GM04503 (cell line): ENCODE measurements around the gene TMEM26.

Experiments used
- DNase-seq: peaks from one replicate; pipeline ENCODE4 v3.0.0-alpha.2; 2012; ENCODE audit warnings: low read depth

TMEM26 gene

DNA sequence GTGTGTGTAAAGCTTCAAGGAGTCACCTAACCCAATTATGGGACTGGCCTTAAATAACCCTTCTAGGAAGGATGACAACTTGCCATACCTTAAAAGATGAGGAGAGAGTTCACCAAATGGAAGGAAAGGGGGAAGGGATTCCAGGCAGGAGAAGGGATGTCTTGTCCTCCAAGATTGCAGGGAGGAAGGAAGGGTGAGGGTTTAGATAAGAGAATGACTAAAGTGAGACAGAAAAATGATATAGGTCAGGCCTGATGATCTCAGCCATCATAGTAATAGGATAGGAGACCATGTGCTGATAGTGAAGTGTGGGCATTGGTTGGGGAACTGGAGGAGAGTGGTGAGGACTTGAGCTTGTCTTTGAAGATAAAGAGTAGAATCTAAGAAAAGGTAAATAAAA lies 7.7 kb upstream of the TMEM26 start:
- no peak for DNase-seq

DNA sequence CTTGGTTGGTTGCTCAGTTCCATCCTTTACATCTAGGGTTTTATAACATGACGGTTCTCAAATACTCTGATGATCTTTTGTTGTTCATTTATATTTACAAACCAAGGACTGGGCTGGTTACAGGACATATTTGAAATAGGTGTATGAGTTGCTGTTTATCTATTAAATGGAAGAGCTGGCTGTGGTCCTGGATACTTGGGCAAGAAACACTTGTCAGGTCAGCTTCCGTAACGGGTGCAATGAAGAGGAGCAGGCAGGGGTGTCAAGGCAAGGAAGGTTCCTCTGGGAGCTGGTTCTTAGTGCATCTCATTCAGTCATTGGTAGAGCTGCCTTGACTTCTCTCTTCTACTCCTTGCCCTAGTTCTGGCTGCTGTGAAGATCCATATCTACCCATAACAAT lies 4.8 kb upstream of the TMEM26 start:
- no peak for DNase-seq

DNA sequence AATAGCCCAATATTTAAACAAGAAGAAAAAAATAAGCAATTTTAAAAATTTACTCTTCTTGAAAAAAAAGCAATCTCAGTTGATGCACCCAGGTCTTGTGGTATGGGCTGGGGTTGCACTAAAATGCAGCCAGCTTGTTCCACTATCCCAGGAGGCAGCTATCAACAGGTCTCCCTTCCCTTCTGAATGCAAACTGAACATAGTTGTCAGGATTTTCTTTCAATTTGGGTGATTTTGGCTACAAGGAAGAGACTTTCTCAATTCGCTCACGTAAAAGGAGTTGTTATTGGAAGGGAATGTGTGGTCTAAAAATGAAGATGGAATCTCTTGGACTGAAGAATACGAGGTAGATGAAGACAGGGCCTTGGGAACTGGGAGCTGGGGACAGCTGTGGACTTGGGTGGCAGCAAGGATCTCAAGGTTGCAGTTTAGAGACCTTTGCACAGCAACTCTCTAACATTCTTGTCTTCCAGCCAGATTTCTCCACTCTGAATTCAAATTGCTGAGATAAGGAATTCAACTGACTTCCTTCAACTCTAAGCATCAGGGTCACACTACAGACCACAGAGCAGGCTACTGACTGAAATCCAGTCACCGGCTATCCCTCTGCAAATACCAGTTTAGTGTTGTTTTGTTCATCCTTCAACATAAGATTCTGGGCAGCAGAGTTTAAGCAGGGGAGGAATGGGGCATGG lies 3.1 kb upstream of the TMEM26 start:
- no peak for DNase-seq

DNA sequence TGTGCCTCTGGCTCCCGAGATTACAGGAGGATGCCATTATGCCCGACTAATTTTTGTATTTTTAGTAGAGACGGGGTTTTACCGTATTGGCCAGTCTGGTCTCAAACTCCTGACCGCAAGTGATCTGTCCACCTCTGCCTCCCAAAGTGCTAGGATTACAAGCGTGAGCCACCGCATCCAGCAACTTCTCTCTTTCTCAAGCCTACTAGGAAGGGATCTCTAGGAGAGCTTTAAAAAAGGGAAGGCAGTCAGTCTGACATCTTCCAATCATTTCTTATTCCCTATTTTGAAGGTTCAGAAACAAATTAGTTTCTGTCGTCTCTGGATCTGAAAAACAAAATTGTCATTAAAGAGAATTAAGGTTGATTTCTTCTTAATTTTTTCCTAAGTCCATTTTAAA lies 2.5 kb upstream of the TMEM26 start:
- no peak for DNase-seq

DNA sequence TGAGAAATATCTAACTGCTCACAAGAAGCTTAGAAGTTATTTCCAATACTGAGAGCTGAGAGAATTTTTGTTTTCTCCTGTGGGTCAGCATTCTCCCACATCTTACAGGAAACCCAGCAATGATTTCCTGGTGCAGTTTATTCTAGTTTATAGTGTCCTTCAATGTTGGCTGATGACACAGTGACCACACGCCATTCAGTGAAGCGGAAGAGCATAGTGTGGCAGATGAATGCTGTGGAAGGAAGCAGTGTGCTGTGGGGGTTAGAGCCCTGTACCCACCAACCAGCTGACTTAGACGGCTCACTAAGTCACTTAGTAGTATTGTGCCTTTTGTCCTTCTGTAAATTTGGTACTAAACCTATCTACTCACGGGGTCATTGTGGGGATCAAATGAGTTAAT lies 1.4 kb upstream of the TMEM26 start:
- no peak for DNase-seq

DNA sequence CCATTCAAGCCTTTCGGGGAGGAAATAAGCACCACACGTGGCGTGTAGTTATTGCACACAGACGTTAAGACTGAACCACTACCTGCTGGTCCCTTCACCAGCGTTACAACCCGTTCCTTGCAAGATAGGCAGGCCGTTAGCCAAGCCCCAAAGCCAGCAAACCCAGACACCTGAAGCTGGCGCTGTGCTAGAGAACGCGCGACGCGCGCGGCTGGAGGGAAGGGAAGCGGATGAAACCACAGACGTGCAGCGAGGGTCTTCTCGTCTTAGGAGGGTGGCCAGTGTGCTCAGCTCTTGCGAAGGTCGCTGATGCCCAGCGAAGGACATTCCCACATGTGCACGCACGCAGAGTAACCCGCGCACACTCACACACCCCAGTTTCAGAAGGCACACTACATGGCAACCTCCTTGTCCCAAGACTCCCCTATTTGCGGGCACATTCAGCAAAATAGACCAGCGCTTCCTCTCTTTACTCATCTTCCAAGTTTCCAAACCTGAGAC lies 980 bp downstream of the TMEM26 start:
- no peak for DNase-seq

DNA sequence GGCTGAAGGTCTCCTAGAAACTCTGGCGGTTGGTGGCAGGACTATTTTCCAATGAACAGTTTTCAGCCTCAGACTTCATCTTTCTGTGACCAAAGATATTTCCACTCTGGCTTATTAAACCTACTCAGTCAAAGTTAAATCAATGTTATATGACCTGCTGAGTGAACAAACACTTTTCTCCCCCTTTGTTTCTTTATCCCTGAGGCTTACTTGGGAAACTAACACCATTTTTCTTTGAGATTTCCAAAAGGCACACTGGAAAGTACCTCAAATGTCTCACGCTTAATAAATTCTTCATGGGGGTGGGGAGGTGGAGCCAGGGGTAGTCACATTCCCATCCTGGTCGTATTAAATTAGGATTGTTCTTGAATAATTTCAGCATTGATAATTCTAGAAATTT lies 1.8 kb downstream of the TMEM26 start:
- DNase-seq = no peak

DNA sequence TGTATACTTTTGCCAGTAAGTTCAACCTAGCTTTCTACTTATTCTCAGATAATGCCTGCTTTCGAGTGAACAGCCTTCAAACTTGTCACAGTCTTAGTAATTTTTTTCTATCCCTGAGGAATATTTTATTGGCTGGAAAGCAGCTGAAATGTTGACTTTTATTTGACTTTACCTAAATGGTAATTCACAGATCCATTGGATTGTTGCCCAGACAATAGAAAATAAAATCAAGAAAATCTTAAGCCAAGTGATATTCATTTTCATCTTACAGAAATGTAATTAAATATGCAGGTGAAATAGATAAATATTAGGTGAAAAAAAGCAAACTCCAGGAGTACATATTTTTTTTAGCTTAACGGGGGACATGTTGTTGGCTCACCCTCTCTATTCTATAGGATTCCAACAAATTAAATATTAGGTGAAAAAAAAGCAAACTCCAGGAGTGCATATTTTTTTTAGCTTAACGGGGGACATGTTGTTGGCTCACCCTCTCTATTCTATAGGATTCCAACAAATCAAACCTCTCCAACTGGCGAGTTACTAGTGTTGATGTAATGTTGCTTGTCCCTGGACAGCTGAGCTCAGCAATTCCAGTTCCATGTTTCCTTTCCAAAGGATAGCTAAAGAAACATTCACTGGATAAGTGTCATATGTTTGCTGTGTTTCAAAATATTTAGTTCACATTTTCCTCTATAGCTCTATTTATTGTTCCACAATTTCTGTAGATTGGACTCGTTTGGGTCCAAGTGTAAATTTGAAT lies 4.2 kb downstream of the TMEM26 start:
- no peak for DNase-seq

DNA sequence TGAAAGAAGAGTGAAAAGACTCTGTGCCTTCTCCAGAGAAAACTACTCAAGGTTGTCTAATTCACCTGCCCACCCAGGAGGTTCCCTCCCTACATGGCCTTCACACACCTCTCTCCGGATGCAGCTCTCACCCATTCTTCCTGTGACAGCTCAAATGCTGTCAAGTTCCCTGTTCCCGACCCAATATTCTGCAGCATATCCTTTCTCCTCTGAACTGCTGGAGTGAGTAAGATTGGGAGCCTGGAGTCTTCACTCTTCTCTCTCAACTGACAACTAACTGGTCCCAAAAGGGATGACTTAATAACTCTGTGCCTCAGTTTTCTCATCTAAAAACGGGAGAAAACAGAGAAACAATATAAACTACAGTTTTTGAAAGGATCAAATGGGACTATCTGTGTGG lies 5.1 kb downstream of the TMEM26 start:
- no peak for DNase-seq

DNA sequence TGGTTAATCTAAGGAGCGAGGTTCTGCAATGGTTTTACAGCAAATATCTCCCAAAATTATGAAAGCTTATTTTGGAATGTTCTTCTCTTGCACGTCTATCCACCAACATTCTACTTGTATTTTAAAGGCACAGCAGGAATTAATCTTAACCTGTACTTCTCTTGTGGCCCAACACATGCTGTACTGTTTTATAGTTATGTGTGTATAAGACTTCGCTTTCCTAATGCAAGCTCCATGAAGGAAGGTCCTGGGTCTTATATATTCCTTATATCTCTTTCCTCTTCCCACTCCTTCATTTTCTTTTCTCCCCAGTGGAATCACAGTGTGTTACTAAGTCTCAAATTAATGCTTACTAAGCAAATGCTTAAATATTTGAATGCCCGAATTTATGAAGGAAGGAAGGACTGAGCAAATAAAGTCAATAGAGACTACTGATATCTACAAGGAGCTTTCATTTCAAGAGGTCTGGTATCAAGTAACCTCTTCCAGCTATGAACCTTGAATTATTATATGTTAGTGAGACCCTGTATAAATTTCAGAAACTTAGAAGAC lies 14.0 kb downstream of the TMEM26 start:
- no peak for DNase-seq

DNA sequence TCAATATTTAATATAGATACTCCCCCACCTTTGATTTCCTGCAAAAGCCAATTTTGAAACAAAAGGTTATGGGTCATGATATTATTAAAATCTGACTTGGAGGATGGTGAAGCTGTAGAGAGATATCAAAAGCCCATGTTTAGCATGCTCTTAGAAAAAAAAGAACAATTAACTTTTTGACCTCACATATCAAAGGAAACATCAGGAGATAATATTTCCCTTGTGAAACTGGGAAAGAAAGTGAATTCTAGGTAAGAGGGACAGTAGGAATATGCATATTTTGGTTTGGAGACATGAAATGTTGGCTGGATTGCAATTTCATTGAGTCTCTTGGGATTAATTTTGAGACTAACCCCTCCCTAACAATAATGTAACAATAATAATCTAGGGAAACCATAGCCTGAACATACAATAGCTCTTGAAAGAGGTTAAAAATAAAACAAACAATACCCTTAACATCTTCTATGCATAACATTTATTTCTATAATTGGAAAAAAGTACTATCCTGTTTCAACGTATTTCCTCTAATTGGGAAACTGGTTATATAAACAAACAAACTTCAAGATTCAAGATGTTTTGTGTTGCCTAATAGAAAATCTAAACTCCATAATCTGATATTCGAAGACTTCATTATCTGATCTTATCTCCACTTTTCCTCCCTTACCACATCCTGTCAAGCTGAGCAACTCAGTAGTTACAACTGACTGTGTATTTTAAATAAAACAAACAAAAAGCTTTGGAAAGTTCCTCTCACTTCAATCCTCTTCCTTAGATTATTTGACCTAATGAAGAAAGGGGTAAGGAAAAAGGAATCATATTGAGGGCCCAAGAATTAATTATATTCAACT lies 14.8 kb downstream of the TMEM26 start:
- DNase-seq = no peak

DNA sequence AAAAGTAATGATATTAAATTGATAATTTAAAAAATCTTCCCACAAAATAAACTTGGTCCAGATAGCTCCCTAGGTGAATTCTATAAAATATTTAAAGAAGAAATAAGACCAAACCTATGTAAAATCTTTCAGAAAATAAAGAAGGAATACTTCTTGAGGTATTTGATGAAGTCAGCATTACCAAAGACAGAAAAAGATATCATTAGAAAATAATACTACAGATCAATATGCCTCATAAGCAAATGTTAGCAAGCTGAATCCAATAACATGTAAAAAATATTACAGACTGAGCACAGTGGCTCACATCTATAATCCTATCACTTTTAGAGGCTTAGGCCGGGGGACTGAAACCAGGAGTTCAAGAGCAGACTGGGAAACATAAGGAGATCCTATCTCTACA lies 30.0 kb downstream of the TMEM26 start:
- DNase-seq = no peak

DNA sequence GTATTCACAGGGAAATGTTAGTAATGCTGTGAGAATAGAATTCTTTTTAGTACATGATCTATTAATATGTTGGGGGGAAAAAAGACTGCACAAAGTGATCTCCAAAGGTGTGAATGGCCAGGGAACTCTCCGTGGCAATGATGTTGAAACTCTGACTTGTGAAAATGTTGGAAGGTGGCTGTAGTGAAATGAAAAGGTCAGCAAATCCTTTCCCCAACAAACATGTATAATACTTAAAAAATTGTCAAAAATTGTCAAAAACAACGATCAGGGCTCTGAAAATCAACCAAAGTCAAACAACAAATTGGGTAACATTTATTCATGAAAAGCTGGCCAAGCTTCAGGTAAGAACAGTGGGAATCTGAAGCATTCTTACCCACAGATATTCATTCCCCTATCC lies 35.5 kb downstream of the TMEM26 start:
- DNase-seq = no peak

DNA sequence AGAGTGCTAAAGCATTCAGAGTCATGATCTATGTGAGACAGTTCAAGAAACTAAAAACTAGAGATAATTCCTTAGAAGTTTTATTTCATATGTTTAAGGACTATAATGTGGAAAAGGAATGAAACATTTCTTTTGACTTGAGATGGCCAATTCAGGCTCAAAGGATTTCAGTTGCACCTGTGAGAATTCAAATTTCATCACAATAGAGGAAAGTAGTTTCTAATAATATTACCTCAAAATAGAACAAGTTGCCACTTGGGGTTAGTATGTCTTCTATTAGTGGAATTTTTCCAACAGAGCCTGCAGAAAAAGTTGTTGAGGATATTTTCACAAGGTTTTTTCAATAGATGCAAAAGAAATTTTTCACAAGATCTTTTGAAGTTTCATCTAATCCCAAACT lies 37.4 kb downstream of the TMEM26 start:
- no peak for DNase-seq

DNA sequence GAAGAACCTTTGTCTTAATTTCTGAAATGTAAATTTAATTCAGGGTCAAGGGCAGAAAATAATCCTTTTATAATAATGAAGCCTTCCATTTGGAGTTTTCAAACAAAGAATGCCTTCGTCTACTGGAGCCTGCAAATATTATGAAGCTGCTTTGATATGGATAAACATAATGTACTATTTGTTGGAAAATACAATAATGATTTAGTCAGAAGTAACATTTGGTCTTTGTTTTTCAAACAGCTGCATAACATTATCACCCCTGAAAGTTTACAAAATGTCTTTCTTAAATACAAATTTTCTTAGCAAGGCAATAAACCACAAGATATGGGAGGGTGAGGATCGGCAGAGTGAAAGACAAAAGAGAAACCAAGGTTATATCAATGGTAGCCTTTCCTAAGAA lies 41.5 kb downstream of the TMEM26 start:
- no peak for DNase-seq

DNA sequence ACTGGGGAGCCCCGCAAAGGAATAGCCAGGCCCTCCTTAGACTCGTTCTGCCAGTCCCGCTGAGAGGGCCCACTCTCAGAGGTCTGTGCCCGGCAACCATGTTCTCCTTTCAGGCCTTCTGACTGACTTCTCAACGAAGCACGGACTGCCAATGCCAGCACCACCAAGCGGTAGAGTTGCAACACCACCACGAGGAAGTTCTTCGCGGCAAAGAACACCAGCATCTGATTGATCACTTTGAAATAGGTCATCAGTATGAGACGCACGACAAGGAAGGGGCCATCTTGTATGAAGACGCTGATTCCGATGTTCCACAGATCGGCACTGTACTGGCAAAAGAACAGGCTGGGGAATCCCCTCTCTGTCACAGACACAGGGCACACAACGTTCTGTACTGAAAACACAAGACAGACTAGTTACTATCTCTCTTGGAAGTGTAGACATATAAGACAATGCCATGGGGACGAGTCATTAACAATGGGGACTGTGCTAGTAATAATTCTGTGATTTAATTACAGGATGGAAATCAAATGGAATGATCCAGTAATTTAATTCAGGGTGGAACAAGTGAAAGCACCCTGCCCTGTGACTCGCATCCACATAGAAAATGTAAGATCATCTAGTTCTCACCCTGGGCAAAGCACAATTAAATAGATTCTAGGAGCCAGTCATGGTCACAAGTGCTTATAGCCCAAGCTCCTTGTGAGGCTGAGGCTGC lies 42.7 kb downstream of the TMEM26 start:
- no peak for DNase-seq

DNA sequence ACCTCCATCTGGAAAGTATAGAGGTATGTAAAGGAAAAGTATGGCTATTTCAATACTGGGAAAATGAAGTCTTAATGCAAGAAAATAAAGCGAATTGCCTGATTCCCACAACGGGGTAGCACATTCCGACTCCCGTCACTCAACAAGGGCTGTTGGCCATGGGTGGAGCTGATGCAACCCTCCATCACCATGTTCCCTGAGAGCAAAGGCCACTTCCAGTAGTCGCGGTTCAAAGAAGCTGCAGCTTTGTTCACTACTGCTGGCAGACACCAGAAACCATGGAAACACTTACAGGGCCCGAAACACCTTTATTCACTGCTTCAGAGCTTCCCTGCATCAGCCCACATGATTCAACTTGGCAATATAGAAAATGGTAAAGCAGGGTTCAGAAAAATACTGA lies 44.0 kb downstream of the TMEM26 start:
- DNase-seq = no peak

DNA sequence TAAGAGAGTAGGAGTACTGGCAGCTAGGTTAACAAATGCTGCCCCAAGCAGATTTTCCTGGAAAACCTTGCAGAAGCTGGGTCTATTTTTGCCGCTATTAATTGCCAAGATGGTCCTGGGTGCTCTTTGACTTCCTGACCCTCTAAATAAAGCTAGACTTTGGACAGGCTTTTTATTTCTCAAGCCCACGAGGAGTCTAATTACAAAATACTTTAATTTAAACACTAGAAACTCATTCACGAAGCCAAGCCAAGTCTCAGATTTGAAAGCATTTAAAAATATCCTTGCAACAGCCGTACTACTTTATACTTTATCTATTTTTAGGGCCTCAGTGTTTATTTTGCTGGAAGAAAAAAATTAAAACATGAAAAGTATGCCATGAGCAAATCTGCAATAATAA lies 45.1 kb downstream of the TMEM26 start:
- DNase-seq = no peak

DNA sequence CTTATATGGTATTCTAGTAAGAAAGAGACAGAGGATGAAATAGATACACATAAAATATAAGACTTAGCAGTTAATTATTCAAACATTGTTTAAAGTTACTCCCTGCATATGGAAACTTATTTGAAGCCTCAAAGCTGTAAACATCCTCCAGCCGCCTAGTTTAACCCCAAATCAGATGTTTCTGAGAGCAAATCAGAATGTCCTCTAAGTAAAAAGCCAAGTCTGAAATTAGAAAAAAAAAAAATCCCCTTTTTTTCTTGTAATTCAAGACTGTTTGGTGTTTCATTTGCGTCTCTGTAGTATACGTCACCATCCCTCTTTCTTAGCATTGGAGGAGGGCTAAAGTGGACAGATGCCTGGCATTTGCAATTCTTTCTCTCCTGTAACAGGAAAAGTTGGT lies 46.4 kb downstream of the TMEM26 start:
- no peak for DNase-seq

DNA sequence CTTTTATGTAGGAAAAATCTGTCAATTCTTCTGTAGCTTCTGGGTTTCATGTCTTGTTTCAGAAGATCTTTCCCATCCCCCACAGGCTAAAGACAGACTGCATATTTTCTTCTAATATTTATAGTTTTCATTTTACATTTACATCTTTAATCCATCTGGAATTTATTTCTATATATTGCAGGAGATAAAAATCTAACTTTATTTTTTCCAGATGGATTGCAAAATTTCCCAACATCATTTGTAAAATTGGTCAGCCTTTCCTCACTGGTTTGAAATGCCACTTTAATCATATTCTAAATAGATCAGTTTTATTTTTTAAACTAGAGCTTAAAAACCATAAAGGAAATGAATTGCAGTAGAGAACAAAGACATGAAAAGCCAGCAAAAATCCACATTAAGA lies 46.9 kb downstream of the TMEM26 start:
- no peak for DNase-seq

DNA sequence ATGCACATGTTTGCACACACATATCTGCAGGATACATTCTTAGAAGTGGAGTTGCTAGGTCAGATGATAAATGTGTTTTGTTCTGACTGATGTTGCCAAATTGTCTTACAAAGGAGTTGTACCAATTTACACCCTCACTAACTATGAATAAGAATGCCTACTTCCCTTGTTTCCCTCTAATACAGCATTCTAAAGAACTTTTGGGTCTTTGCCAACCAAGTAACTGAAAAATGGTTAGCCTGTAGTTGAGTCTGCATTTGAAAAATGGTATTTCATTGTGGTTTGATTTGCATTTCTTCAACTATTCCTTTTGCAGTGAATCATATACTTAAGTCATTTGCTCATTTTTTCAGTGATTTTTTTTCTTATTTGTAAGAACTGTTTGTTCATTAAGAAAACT lies 48.4 kb downstream of the TMEM26 start:
- DNase-seq = peak; percentile 40

DNA sequence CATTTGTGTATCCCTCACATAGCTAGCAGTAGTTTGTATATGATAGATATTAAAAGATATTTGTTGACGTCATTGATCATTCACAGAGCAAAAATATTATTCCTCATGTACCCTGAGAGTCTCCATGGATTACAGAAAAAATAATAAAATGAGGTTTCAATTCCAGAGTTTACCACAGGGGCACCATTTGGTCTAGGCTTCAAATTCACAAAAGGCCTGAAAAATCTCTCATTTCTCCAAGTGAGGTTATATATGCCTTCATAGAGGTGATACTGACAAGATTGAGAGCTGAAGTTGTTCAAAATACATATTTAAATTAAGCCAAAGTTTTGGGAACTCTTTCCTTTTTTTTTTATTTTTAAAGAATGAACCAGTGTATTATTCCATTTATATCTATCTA lies 52.7 kb downstream of the TMEM26 start:
- DNase-seq = no peak
